Activated gamma-delta T cell (primary cell): ENCODE results near the gene CPSF2.

Experiments
- DNase-seq: peaks from one replicate; lab custom pipeline; 2025; lab: John Stamatoyannopoulos, UW
- total RNA-seq, 2 donors: gene quantifications; one replicate each; lab custom pipeline; 2026; lab: John Stamatoyannopoulos, UW

Gene CPSF2
- total RNA-seq: 113 to 133 reads per million in 2 donors

DNA sequence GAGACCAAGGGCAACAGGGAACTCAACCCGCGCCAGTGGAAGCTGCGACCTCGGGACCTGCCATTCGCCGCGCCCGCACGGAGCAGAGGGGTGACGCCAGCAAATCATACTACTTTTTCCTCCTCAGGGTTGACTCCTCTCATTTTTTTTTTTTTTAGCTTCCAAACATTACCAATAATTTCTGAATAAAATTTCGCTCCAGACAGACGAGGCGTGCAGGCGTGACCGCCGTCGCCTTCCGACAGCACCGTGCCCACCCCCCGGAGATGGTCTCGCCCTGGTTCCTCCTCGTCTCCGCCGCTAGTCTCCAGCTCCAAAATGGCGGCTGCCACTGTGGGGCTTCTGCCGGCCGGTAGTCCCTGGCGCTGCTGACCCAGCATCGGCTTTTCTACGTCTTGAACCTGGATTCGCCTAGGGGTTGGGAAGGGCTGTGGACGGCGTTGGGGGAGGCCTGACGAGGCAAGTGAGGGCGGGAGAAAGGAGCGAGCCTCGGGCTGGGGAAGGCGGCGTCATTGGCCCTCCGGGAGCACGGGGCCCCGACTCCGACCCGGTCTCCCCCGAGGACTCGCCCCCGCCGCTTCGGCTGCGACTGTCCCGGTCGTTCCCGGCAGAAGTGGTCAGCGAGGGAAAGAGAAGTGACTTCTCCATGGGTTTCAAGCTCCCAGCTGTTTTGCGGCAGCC, at the start of gene CPSF2, which contains the start of gene NDUFB1:
CPSF2 (plus strand) TSS at position 300 of the 681 bp plus-strand sequence. CDS start 9,016 bp downstream, outside the sequence.
NDUFB1 (minus strand) TSS at position 37 of the 681 bp plus-strand sequence. CDS start 4,069 bp downstream, outside the sequence.
- peak; percentile 63 for DNase-seq

DNA sequence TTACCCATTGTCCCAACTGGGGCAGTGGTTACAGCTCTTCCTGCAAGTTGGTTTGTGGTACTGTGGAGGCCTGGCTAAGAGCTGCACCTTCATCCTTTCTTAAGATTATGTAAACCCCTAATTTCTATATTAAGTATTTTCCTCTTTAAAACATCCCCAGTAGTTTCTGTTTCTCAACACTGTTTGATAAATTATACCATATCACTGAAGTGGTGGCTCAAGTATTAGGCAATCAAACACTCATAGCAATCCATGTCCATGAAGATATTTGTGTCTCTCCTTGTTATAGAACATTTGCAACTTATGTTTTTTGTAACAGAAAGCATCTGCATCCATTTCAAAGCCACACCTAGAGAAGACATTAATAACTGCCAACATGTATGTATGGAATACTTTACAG, 47.2 kb upstream of the CPSF2 start:
- no peak for DNase-seq

DNA sequence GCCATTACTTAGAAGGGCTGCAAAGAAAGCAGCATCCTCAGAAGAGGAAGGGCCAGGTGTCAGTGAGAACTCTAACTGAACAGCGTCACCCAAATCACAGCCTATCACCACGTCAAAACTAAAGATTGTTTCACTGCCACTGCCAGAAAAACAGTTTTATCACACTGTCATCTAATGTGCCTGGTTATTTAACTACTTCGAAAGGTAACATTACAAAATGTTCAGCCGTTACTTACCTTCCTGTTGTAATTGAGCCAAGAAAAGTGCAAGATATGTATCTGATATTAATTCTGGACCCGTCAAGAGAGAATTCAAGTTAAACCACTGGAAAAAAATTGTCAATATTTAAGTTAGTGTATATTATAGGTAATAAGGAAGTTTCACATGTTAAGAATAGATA, 33.3 kb upstream of the CPSF2 start:
- no peak for DNase-seq

DNA sequence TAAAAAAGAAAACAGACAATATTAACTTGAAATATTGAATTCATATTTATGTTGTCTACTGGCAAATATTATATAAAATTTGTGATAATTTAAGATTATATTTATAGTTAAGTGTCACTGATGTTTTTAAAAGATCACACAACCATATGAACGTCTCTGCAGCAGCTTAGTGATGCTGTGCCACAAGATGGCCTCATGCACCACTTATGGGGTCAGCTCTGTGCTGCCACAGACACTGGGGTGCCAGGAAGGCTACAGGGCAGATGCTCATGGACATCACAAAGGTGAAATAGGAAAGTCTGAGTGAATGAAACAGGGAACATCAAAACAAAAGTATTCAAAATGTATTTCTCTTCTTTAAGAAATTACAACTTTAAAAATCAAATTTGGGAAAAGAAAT, 28.4 kb upstream of the CPSF2 start:
- no peak for DNase-seq

DNA sequence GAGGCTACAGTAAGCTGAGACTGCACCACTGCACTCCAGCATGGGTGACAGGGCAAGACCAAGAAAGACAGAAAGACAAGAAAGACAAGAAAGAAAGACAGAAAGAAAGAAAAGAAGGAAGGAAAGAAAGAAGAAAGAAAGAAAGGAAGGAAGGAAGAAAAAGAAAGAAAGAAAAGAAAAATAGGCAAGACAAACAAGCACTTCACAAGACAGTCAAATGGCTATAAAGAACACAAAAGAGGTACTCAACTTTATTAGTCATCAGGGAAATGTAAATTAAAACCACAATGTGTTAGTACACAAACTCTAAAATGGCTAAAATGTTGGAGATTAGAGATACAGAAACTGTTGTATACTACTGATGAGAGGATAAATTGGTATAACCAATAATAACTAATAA, 22.0 kb upstream of the CPSF2 start:
- no peak for DNase-seq

DNA sequence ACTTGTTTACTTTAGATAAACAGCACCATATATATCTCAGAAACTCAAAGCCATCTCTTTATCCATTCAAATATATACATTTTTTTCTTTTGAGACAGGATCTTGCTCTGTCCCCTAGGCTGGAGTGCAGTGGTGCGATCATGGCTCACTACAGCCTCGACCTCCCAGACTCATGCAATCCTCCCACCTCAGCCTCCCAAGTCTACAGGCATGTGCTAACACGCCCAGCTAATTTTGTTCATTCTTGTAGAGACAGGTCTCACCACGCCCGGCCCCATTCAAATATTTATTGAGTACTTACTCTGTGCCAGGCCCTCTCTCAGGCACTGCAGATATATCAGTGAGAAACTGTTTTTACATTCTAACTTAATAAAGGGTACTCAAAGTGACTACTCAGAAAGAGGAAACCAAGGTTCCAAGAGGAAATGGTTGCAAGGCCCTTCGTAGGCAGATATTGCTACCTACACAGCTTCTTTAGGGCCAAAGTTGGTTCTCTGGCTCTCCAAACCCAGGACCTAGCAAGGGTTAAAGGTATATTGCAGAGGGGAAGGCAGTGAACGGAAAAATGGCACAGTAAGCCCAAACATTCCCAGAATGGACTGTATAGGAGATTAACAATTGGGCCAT, 18.3 kb upstream of the CPSF2 start:
- no peak for DNase-seq

DNA sequence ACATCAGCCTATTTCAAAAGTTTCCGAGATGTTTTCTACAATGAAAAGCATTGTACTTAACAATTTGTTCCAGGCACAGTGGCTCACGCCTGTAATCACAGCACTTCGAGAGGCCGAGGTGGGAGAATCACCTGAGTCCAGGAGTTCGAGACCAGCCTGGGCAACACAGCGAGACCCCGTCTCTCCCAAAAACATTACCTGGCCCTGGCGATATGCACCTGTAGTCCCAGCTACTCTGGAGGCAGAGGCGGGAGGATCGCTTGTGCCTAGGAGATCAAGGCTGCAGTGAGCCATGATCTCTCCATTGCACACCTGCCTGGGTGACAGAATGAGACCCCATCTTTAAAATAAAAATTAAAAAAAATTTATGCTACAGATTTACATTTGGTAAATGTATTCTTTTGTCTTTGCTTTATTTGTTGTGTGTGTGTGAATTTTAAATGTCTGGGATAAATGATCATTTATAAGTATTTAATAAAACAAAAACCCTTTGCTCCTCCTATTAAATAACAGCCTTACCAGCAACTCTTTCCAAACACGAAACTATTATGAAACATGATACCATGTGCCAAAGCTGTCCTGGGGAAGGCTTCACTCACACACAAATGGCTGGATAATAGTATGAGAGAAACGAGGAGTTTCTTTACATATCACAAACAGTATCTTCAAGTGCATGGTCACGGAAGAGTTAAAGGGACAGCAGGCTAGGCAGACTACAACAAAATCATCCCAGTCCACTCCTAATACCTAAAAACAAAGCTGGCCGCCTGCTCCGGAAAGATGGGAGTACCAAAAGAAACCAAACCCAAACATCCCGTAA, 16.5 kb upstream of the CPSF2 start:
- DNase-seq: no peak

DNA sequence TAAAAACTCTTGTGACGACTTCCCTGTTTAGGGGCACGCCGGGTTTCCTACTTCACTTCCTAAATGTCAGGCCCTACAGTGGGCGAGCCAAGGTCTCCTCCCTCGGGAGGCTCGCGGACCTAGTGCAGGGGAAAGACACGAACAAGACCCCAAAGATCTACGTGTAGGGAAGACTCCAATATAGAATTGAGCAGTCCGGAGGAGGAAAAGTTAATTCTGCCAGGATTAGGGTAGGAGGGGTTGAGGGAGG, 16.0 kb upstream of the CPSF2 start:
- no peak for DNase-seq

DNA sequence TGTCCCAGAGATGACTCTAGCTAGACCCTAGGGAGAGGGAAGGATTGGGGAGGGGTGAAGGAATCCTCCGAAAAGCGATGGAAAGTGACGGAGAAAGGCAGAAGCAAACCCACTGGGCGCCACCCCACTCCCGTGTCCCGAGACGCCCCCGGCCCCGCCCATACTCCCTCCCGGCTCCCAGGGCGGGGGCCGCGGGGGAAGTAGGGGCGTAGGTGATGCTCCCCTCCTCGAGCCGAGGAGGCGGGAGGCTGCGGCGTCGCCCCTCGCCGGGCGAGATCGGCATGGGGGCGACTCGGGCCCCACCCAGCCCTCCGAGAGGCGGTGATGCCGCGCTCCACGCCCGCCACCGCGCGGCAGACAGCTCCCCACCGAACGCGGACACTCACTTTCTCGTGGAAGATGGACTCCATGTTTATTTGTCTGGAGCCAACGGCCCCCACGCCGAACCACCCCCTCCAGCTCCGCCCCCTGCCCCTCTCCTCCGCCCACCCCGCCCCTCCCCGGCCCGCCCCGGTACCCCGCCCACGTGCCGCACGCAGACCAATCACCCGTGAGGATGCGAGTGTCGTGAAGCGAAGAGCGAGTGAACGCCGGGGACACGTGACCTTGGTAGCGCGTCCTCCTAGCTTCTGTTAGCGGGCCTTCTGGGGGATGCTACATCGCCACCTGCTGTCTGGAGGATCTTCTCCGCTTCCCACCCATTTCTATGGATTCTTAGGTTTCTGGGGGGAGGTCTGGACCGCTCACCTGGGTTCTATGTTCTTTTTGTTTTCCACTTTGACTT, 15.4 kb upstream of the CPSF2 start, which contains the start of gene ATXN3:
ATXN3 (minus strand) TSS at position 440 of the 784 bp plus-strand sequence; CDS start at position 410, 30 bp downstream.
- DNase-seq: peak; percentile 92

DNA sequence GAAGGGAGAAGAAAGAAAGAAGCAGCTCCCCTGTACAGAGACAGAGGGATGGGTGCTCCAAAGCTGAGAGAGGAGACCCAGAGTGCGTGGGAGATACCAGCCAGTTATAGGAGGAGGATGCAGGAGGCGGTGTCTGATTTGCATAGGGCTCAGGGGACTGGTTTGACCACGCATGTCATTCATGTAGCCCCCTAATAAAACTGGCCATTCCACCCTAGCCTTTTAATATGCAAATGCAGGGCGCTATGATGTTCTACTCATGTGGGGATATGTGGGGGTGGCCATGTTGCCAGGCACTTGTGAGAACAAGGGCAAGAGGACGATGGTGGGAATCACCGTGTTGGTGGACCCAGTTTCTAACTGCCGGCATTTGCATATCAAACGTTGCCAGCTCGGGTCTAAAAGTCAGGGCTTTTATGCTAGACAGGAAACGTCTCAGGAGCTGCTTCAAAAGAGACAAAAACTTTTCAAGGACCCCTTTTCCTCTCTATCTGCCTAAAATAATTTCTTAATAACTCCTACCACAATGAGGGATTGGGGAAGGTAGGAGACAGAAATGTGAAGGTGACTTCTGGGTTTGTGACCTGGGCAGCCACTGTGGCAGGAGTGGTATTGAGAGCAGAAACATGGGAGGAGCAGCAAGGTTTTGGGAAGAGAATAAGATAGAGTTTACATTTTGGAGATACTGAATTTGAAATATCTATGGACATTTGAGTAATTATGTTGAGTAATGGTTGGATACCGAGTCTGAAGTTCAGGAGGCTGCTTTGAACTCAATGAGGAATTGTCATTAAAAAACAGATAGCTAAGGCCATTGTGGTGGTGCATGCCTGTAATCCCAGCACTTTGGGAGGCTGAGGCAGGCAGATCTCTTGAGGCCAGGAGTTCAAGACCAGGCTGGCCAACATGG, 13.2 kb upstream of the CPSF2 start:
- no peak for DNase-seq

DNA sequence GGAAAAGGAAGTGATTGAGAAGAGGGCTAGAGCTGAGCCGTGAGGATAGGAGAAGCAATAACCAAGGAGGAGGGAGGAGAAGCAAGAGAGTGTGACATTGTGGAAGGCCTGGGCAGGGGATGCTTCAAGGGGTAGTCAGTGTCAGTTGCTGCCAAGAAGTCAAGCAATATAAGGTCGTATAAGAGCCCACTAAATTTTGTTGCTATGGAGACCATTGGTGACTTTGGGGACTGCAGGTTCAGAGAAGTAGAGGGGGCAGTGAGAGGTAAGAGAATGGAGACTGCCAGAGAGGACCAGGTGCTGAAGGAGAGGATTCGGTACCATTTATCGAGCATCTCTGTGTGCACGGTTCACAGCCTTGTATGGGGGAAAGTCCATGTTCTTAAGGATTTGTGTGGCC, 12.3 kb upstream of the CPSF2 start:
- DNase-seq: no peak

DNA sequence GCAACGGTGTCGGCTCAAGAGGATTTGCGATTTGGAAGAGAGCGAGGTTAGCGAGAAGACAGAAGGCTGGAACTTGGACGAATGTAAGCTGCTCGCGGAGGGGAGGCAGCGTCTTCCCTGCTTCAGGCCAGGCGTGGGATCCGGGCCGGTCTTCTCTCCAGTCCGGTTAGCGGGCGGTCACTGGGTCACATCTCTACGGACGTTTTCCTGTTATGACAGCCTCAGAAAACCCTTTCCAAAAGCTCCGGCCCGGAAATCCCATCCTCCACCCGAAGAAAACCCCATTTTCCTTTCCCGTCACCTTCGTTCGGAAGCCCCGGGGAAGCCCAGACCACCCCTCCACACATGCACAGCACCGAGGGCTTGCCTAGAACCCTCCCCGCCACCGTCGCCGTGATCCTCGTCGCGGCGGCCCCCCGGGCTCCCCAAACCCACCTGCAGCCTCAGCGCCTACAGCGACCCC, 531 bp upstream of the CPSF2 start:
- no peak for DNase-seq

DNA sequence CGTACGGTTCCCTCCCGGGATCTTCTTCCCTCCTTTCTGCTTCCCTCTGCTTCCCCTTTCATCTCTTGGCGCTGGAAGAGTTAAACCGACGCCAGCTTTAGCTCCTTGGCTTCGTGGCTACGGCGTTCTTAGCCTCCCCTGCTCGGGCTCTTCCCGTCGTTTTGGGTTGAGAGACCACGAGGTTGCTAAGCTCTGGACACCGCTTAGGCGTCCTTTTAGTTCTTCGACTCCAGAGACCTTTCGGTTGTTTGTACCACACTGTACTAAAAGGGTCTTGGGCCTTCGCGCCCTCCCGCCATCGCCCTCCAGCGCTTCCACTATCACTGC, 545 bp downstream of the CPSF2 start:
- DNase-seq: no peak

DNA sequence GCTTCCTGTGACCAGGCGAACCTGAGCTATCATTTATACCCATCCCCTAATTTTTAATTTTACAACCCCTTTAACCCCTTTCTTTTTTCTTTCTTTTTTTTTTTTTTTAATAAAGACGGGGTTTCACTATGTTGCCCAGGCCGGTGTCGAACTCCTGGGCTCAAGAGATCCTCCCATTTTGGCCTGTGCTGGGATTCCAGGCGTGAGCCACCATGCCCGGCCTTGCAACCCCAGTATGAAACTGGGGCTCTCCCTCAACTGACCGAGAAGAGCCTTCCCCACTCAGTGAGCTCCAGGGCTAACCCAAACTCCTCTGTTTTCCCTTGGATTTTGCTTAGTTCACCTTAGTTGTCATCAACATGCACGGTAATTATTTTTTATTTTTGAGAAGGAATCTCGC, 992 bp downstream of the CPSF2 start:
- DNase-seq: no peak

DNA sequence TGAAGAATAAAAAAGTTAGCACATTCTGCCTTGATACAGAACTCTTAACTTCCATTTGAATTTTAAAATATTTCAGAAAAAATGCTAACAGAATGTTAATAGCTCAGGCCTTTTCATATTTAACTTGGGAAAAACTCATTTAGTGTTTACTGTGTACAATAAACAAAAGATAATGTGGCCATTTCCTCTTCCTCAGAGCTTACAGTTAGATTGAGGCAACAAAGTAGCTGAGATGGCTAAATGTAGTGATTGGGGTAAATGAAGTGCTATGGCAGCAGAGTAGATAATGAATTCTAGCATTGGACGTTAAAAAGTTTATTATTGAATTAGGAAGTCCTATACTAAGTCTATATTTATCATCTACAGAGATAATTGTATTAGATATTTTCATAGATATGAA, 12.7 kb downstream of the CPSF2 start:
- no peak for DNase-seq

DNA sequence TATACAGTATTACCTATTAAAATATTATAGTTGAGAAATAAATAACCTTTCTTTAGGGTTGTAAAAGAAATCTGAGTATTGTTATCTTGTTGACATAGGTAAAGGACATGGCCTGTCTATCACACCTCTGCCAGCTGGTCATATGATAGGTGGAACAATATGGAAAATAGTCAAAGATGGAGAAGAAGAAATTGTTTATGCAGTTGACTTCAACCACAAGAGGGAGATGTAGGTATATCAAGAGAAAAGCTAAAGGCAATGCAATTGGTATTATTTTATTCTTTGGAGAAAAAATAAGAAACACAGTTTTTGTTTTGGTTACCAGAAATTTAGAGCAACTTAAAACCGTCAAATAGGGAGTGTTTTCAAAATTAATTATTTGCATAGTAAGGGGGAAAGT, 13.5 kb downstream of the CPSF2 start:
- no peak for DNase-seq

DNA sequence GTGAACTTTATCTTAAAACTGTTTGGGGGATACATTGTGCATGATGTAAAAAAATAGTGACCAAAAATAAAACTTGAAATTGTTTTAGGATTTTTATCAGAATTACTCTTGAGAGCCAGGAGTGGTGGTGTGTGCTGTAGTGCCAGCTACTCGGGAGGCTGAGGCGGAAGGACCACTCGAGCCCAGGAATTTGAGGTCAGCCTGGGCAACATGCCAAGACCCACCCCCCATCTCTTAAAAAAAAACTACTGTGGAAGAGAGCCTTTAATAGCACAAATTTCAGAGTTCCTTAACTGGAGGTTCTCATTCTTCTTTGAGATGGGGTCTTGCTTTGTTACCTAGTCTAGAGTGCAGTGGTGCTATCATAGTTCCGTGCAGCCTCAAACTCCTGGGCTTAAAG, 21.5 kb downstream of the CPSF2 start:
- no peak for DNase-seq

DNA sequence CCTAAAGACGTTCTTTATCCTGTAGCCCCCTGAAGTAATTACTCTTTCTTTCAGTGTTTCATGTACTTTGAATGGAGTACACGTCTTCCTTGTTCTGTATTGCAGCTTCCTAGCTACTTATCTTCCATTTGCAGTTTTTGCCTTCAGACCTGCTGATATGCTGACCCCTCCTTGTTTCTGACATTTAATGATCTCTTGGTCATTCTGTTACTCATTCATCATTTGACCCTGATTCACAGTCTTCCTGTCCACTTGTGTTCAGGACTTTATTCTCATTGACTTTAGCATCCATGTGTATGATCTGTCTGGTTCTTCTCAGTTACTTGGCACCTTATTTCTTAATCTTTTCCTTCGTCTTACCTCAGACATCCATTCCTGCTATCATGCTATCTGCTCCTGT, 22.2 kb downstream of the CPSF2 start:
- DNase-seq: no peak

DNA sequence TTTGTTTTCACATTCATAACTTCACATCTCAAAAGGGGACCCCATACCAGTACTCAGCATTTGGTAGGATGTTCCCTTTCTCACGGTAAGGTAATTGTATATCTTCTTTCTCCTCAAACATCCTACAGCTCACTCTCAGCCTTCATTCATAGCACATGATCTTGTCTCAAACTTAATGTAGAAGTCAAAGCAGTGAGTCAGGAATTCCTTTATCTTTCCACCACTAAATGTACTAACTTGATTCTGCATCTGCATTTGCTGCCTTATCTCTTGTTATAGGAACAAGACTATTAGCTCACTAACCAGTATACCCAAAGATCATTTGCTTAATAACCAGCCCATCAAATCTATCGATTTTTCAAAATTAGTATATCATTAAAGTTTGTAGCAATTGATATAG, 22.9 kb downstream of the CPSF2 start:
- no peak for DNase-seq

DNA sequence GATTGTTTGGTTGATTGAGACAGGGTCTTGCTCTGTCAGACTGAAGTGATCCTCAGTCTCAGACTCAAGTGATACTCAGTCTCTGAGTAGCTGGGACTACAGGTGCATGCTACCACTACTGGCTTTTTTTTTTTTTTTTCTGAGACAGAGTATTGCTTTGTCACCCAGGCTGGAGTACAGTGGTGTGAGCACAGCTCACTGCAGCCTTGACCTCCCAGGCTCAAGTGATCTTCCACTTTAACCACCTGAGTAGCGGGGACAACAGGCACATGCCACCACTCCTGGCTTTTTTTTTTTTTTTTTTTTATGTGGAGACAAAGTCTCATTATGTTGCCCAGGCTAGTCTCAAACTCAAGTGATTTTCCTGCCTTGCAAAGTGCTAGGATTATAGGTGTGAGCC, 31.8 kb downstream of the CPSF2 start:
- no peak for DNase-seq

DNA sequence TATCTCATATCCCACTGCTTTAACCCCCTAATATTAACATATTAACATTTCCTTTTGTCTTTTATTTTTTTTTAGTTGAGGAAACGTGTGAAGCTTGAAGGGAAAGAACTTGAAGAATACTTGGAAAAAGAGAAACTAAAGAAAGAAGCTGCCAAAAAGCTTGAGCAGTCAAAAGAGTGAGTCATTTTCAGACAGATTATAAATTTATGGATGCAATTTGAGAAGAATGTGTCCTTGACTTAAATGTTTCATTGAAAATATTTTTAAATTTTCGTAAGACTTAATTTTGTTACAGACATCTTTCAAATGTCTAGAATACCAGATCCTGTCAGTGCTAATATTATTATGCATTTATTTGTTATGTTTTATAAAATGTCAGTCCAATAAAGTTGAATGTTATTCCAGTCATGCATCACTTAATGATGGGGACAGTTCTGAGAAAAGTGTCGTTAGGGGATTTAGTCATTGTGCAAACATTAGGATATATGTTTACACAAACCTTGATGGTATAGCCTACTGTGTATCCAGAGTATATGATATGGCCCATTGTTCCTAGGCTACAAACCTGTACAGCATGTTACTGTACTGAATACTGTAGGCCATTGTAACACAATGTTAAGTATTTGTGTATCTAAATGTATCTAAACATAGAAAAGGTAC, 32.6 kb downstream of the CPSF2 start:
- DNase-seq: no peak
